ENCODE results near the gene ARHGAP5.

Gene ARHGAP5

GRCh38 chr14:32169191-32169590 is 92.1 kb downstream of the ARHGAP5 start:
- no peak overlapping the region for H3K27ac ChIP-seq (replicated peaks)
- no peak overlapping the region for H3K4me3 ChIP-seq (replicated peaks; ENCODE audit: insufficient read depth, low read length)
- H3K27me3 ChIP-seq (ENCODE audit: insufficient read depth, poor library complexity, severe bottlenecking) = no peaks in the 10 kb centered on the region
- DNase-seq (ENCODE audit: low read depth in 1 of 2, low spot score in 1 of 2) = no peak
- no peak for TF ChIP-seq SPI1 (IDR thresholded peaks at IDR 0.05; ENCODE audit: borderline replicate concordance, low read depth)
- TF ChIP-seq, protein P1, sequence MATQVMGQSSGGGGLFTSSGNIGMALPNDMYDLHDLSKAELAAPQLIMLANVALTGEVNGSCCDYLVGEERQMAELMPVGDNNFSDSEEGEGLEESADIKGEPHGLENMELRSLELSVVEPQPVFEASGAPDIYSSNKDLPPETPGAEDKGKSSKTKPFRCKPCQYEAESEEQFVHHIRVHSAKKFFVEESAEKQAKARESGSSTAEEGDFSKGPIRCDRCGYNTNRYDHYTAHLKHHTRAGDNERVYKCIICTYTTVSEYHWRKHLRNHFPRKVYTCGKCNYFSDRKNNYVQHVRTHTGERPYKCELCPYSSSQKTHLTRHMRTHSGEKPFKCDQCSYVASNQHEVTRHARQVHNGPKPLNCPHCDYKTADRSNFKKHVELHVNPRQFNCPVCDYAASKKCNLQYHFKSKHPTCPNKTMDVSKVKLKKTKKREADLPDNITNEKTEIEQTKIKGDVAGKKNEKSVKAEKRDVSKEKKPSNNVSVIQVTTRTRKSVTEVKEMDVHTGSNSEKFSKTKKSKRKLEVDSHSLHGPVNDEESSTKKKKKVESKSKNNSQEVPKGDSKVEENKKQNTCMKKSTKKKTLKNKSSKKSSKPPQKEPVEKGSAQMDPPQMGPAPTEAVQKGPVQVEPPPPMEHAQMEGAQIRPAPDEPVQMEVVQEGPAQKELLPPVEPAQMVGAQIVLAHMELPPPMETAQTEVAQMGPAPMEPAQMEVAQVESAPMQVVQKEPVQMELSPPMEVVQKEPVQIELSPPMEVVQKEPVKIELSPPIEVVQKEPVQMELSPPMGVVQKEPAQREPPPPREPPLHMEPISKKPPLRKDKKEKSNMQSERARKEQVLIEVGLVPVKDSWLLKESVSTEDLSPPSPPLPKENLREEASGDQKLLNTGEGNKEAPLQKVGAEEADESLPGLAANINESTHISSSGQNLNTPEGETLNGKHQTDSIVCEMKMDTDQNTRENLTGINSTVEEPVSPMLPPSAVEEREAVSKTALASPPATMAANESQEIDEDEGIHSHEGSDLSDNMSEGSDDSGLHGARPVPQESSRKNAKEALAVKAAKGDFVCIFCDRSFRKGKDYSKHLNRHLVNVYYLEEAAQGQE (IDR thresholded peaks at IDR 0.05; ENCODE audit: insufficient replicate concordance, low read depth) = no peak
- TF ChIP-seq GABPA (IDR thresholded peaks at IDR 0.05; ENCODE audit: low read depth) = no peak
- no peak for TF ChIP-seq POLR2AphosphoS5 (IDR thresholded peaks at IDR 0.05; ENCODE audit: low read depth)
- TF ChIP-seq CTCF (IDR thresholded peaks at IDR 0.05; ENCODE audit: insufficient read depth, low read length) = no peak

GRCh38 chr14:32171469-32171868 is 94.4 kb downstream of the ARHGAP5 start:
- DNase-seq (ENCODE audit: low read depth in 1 of 2, low spot score in 1 of 2) = no peak
- H3K27me3 ChIP-seq (ENCODE audit: insufficient read depth, poor library complexity, severe bottlenecking) = no peaks in the 10 kb centered on the region
- no peak overlapping the region for H3K27ac ChIP-seq (replicated peaks)
- H3K4me3 ChIP-seq (replicated peaks; ENCODE audit: insufficient read depth, low read length) = no peak overlapping the region
- TF ChIP-seq SPI1 (IDR thresholded peaks at IDR 0.05; ENCODE audit: borderline replicate concordance, low read depth) (no peak), CTCF (IDR thresholded peaks at IDR 0.05; ENCODE audit: insufficient read depth, low read length) (no peak)

- TF ChIP-seq POLR2AphosphoS5 (IDR thresholded peaks at IDR 0.05; ENCODE audit: low read depth) (no peak), SPI1 (IDR thresholded peaks at IDR 0.05; ENCODE audit: borderline replicate concordance, low read depth) (no peak), CTCF (IDR thresholded peaks at IDR 0.05; ENCODE audit: insufficient read depth, low read length) (no peak)
- no peak overlapping the region for H3K27ac ChIP-seq (replicated peaks)
- no peak for DNase-seq (ENCODE audit: low read depth in 1 of 2, low spot score in 1 of 2)
- H3K4me3 ChIP-seq (replicated peaks; ENCODE audit: insufficient read depth, low read length) = no peak overlapping the region
- no peaks in the 10 kb centered on the region for H3K27me3 ChIP-seq (ENCODE audit: insufficient read depth, poor library complexity, severe bottlenecking)
Observed at GRCh38 chr14:32183151-32184058, 106.3 kb downstream of the ARHGAP5 start.

GRCh38 chr14:32185097-32185496 is 108.0 kb downstream of the ARHGAP5 start:
- no peaks in the 10 kb centered on the region for H3K27me3 ChIP-seq (ENCODE audit: insufficient read depth, poor library complexity, severe bottlenecking)
- H3K27ac ChIP-seq (replicated peaks) = no peak overlapping the region
- no peak for DNase-seq (ENCODE audit: low read depth in 1 of 2, low spot score in 1 of 2)
- no peak overlapping the region for H3K4me3 ChIP-seq (replicated peaks; ENCODE audit: insufficient read depth, low read length)
- no peak for TF ChIP-seq GABPA (IDR thresholded peaks at IDR 0.05; ENCODE audit: low read depth)
- TF ChIP-seq, protein P1 (IDR thresholded peaks at IDR 0.05; ENCODE audit: insufficient replicate concordance, low read depth) = no peak
- TF ChIP-seq POLR2AphosphoS5 (IDR thresholded peaks at IDR 0.05; ENCODE audit: low read depth) = no peak
- TF ChIP-seq SPI1 (IDR thresholded peaks at IDR 0.05; ENCODE audit: borderline replicate concordance, low read depth) = no peak
- TF ChIP-seq CTCF (IDR thresholded peaks at IDR 0.05; ENCODE audit: insufficient read depth, low read length) = no peak
